Measurements from ENCODE around the gene FASN. TPM values are rescaled to one million over a fixed set of nuclear protein-coding genes. Genes with fewer than 3 reads are reported as not detected.
A peak's percentile ranks its signal among the peaks of the same experiment; 100 is the strongest.

FASN gene
- total and polyA plus RNA-seq, 2 of the 13 experiments (the other 11 are each of a cell fraction or from before 2014, with no cell fraction given), result 51.7 to 101 TPM

GRCh38 chr17:82050761-82051641, 47.0 kb downstream of the FASN start (continued):
- no peak for TF ChIP-seq ADNP (CRISPR knock-in tag; IDR thresholded peaks at IDR 0.05)
- 0 out of 2 replicates have a peak, but pooled peaks have one; percentile 32 for TF ChIP-seq ZNF138 (CRISPR knock-in tag; IDR thresholded peaks at IDR 0.05; ENCODE audit: low read depth)
- no peak for TF ChIP-seq ZFP1 (CRISPR knock-in tag; IDR thresholded peaks at IDR 0.05)
- no peak for TF ChIP-seq ZNF383 (CRISPR knock-in tag; IDR thresholded peaks at IDR 0.05; ENCODE audit: borderline replicate concordance)
- 0 out of 2 replicates have a peak, but pooled peaks have one; percentile 35 for TF ChIP-seq AKAP8 (CRISPR knock-in tag; IDR thresholded peaks at IDR 0.05)
- no peak for TF ChIP-seq ZNF790 (CRISPR knock-in tag; IDR thresholded peaks at IDR 0.05; ENCODE audit: borderline replicate concordance)
- TF ChIP-seq ZNF740 (CRISPR knock-in tag; IDR thresholded peaks at IDR 0.05), result 0 out of 2 replicates have a peak, but pooled peaks have one; percentile 28
- TF ChIP-seq KAT7 (CRISPR knock-in tag; IDR thresholded peaks at IDR 0.05; ENCODE audit: borderline replicate concordance), result no peak
- TF ChIP-seq ZFX (CRISPR knock-in tag; IDR thresholded peaks at IDR 0.05; ENCODE audit: low read depth), result peak; percentile 78
- TF ChIP-seq SOX5 (CRISPR knock-in tag; IDR thresholded peaks at IDR 0.05; ENCODE audit: borderline replicate concordance), result no peak
- TF ChIP-seq MAX (IDR thresholded peaks at IDR 0.05), result peak; percentile 46
- TF ChIP-seq NFKBIZ (CRISPR knock-in tag; IDR thresholded peaks at IDR 0.05), result 0 out of 2 replicates have a peak, but pooled peaks have one; percentile 38
- 0 out of 2 replicates have a peak, but pooled peaks have one; percentile 18 for TF ChIP-seq MXD4 (CRISPR knock-in tag; IDR thresholded peaks at IDR 0.05)
- 0 out of 2 replicates have a peak, but pooled peaks have one; percentile 45 for TF ChIP-seq TIGD3 (CRISPR knock-in tag; IDR thresholded peaks at IDR 0.05; ENCODE audit: borderline replicate concordance)
- no peak for TF ChIP-seq DDIT3 (CRISPR knock-in tag; IDR thresholded peaks at IDR 0.05)
- TF ChIP-seq ZNF709 (CRISPR knock-in tag; IDR thresholded peaks at IDR 0.05), result no peak
- TF ChIP-seq ASH2L (IDR thresholded peaks at IDR 0.05; ENCODE audit: insufficient read length, low read depth, low read length), result peak; percentile 21
- no peak for TF ChIP-seq ELK4 (CRISPR knock-in tag; IDR thresholded peaks at IDR 0.05; ENCODE audit: borderline replicate concordance)
- peak; percentile 83; the same call in 1 of the 2 replicates for TF ChIP-seq EEA1 (CRISPR knock-in tag; IDR thresholded peaks at IDR 0.05; ENCODE audit: borderline replicate concordance)
- TF ChIP-seq ZNF441 (CRISPR knock-in tag; IDR thresholded peaks at IDR 0.05; ENCODE audit: borderline replicate concordance), result no peak
- TF ChIP-seq GABPA (IDR thresholded peaks at IDR 0.05; ENCODE audit: low read depth, low read length), result no peak
- TF ChIP-seq GABPA (CRISPR knock-in tag; IDR thresholded peaks at IDR 0.05; ENCODE audit: low read depth), result no peak
- peak; percentile 70; the same call in 1 of the 2 replicates for TF ChIP-seq MTA1 (CRISPR knock-in tag; IDR thresholded peaks at IDR 0.05; ENCODE audit: borderline replicate concordance)
- 0 out of 2 replicates have a peak, but pooled peaks have one; percentile 11 for TF ChIP-seq CTCF (CRISPR knock-in tag; IDR thresholded peaks at IDR 0.05)
- no peak for TF ChIP-seq CCAR2 (optimal IDR thresholded peaks at IDR 0.05; ENCODE audit: low read depth, low read length)

Data from HepG2 (cell line).